Activated CD4-positive, alpha-beta memory T cell treated with anti-CD3 and anti-CD28 coated beads for 36 hours (primary cell): ENCODE measurements around the gene MYADML2. TPM values are rescaled to one million over a fixed set of nuclear protein-coding genes. Genes with fewer than 3 reads are reported as not detected.

Experiments
- CTCF ChIA-PET: fragments of 350-600 bp; sonication (Branson Sonifier 250); formaldehyde crosslinking; loops from one replicate; lab custom pipeline; 2021; ENCODE audit warnings: antibody characterized with exemption, inconsistent platforms; lab: Charles Lee
- POLR2A ChIA-PET: fragments of 350-600 bp; sonication (Branson Sonifier 250); formaldehyde crosslinking; loops from one replicate; lab custom pipeline; 2021; ENCODE audit warnings: antibody characterized with exemption; lab: Charles Lee
- DNase-seq: peaks from one replicate; pipeline ENCODE4 v3.0.0-alpha.2; 2020
- H3K27ac Mint-ChIP-seq: one replicate; pipeline ENCODE4 v1.8.0; 2021; ENCODE audit warnings: mixed read lengths
- H3K27me3 Mint-ChIP-seq: one replicate; pipeline ENCODE4 v1.8.0; 2021; ENCODE audit warnings: mixed read lengths
- H3K36me3 Mint-ChIP-seq: one replicate; pipeline ENCODE4 v1.8.0; 2021; ENCODE audit warnings: mixed read lengths
- H3K4me1 Mint-ChIP-seq: one replicate; pipeline ENCODE4 v1.8.0; 2021; ENCODE audit warnings: low read depth, mixed read lengths
- H3K4me3 Mint-ChIP-seq: one replicate; pipeline ENCODE4 v1.8.0; 2021; ENCODE audit warnings: mild to moderate bottlenecking, mixed read lengths
- H3K9me3 Mint-ChIP-seq: one replicate; pipeline ENCODE4 v1.8.0; 2021; ENCODE audit warnings: mixed read lengths
- intact Hi-C: fragments of 100-400 bp; cut with micrococcal nuclease; formaldehyde crosslinking; loops from one replicate; pipeline ENCODE4 v1.15.1; 2023
- total RNA-seq, 2 experiments: library from RNA; stranded (reverse); gene quantifications; one replicate each; pipeline ENCODE4 v1.2.3, GENCODE V29; 2021

The MYADML2 gene, protein sequence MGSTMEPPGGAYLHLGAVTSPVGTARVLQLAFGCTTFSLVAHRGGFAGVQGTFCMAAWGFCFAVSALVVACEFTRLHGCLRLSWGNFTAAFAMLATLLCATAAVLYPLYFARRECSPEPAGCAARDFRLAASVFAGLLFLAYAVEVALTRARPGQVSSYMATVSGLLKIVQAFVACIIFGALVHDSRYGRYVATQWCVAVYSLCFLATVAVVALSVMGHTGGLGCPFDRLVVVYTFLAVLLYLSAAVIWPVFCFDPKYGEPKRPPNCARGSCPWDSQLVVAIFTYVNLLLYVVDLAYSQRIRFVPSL
- total RNA-seq = not detected

DNA sequence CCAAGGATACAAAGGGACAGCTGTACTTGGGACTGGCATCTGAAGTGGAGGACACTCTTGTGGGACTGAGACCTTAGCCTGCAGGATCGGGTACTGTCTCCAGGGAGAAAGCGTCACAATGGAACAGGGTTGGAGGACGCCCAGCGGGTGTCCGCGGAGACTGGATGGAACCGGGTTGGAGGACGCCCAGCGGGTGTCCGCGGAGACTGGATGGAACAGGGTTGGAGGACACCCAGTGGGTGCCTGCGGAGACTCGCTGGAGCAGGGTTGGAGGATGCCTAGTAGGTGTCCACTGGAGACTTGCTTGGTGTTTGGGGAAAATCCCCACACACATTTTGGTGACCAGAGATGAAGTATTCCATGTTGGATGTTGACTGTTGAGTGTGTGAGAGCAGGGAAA lies at the start of gene MYADML2:
Gene MYADML2, minus strand, starts transcription at position 45 of the 400 bp plus-strand sequence. CDS start 5,492 bp downstream, outside the sequence.
- H3K4me1 Mint-ChIP-seq = no peaks in the 10 kb centered on the region
- no peaks in the 10 kb centered on the region for H3K27me3 Mint-ChIP-seq
- intact Hi-C loops = no loop called here
- CTCF ChIA-PET = interaction anchor here (1.2 kb wide), 1 partner anchor 73 kb away, joined by 4 read pairs; no protein-coding TSS in a partner anchor
- no peak within 1 kb of the TSS for H3K27ac Mint-ChIP-seq
- no peaks in the 10 kb centered on the region for H3K36me3 Mint-ChIP-seq
- POLR2A ChIA-PET = no interaction called here
- H3K4me3 Mint-ChIP-seq = no peak within 1 kb of the TSS
- no peak for DNase-seq
- no peaks in the 10 kb centered on the region for H3K9me3 Mint-ChIP-seq

DNA sequence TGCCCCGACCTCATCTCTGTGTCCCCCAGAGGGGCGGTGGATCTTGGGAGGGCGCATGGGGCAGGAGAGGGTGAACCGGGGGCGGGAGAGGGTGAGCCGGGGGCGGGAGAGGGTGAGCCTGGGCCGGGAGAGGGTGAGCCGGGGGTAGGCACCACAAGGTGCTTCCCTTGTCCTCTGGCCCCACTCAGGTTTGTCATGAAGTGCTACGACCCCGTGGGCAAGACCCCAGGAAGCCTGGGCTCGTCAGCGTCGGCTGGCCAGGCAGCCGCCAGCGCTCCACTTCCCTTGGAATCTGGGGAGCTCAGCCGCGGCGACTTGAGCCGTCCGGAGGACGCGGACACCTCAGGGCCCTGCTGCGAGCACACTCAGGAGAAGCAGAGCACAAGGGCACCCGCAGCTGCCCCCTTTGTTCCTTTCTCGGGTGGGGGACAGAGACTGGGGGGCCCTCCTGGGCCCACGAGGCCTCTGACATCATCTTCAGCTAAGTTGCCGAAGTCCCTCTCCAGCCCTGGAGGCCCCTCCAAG lies 49.3 kb upstream of the MYADML2 start:
- H3K27ac Mint-ChIP-seq = no peak overlapping the region
- no peak overlapping the region for H3K4me3 Mint-ChIP-seq
- no peaks in the 10 kb centered on the region for H3K36me3 Mint-ChIP-seq
- H3K27me3 Mint-ChIP-seq = no peaks in the 10 kb centered on the region
- H3K9me3 Mint-ChIP-seq = no peaks in the 10 kb centered on the region
- H3K4me1 Mint-ChIP-seq = no peaks in the 10 kb centered on the region
- DNase-seq = no peak
- ChIA-PET POLR2A (no interaction called here), CTCF (no interaction called here)
- intact Hi-C loops = no loop called here

DNA sequence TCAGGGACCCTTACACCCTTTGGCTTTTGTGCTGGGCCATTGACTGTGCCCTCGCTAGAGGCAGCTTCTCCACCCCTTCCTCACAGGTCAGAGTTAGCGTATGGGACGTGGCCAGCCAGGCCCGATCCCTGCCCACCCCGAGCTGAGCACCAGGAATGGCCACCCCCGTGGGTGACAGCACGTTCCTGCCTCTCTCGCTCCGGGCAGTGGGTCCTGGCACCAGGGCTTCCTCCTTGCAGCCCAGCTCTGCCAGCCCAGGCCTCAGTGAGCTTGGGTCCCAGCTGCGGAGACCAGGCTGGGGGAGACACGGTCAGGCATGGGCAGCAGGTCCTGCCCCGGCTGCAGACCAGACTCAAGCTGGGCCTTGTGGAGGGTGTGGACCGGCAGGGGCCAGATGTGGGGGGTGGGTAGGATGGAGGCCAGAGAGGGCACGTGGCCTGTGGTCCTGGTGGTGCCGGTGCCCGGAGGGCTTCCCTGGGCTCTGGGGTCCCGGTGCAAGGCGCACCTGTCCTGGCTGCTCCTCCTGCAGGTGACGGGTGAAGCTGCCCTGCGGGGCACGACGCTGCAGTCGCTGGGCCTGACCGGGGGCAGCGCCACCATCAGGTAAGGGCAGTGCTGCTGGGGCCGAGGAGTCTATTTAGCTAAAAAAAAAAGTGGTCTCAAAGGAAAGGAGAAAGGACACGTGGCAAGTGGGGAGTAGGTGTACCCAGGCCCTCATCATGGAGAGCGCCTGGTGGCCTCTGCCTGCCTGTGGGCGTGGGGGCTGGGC lies 48.6 kb upstream of the MYADML2 start:
- Mint-ChIP-seq H3K36me3 (no peaks in the 10 kb centered on the region), H3K9me3 (no peaks in the 10 kb centered on the region), H3K4me1 (no peaks in the 10 kb centered on the region), H3K27ac (no peak overlapping the region), H3K27me3 (no peaks in the 10 kb centered on the region), H3K4me3 (no peak overlapping the region)
- DNase-seq = no peak
- intact Hi-C loops = no loop called here
- ChIA-PET POLR2A (no interaction called here), CTCF (no interaction called here)

DNA sequence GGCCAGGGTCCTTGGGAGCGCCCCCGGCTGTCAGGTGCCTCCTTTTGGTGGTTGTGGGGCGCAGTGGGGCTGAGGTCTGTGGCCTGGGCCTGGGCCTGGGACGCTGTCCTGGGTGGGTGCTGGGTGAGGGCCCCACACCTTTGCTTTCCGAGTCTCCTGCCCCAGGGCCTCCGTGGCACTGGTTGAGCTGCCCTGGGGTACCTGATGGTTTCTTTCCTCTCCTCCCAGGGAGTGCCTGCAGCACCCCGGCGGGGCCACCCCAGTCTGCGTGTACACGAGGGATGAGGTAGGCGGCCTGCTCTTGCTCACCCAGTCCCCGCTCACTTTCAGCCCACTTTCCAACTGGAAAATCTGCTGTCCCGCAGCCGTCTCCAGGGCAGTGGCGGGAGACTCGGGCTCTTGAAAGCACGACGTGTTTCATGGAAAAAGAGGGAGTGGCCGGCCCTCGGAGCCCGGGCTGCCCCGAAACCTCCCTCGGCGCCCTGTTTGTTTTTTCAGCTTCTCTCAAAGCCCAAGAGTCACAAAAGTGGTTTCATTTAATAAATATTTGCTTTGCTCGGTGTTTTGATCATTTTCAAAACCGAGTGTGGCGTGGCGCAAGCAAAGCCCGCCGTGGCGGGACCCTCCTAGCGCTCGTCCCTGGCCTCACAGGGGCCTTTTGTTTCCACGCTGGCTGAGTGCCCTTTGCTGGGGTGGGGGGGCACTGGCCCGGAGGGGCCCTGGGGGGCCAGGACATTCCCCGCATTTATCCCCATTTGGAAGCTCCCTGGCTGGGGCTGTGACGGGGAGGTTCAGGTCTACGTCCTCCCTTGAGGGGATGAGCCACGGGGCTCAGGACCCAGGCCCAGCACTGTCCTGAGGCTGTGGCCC lies 47.8 kb upstream of the MYADML2 start:
- Mint-ChIP-seq H3K36me3 (peaks cover 1% of the 10 kb centered on the region), H3K4me1 (no peaks in the 10 kb centered on the region), H3K4me3 (no peak overlapping the region), H3K27me3 (no peaks in the 10 kb centered on the region), H3K9me3 (no peaks in the 10 kb centered on the region), H3K27ac (no peak overlapping the region)
- DNase-seq = no peak
- ChIA-PET POLR2A (no interaction called here), CTCF (no interaction called here)
- intact Hi-C loops = no loop called here

DNA sequence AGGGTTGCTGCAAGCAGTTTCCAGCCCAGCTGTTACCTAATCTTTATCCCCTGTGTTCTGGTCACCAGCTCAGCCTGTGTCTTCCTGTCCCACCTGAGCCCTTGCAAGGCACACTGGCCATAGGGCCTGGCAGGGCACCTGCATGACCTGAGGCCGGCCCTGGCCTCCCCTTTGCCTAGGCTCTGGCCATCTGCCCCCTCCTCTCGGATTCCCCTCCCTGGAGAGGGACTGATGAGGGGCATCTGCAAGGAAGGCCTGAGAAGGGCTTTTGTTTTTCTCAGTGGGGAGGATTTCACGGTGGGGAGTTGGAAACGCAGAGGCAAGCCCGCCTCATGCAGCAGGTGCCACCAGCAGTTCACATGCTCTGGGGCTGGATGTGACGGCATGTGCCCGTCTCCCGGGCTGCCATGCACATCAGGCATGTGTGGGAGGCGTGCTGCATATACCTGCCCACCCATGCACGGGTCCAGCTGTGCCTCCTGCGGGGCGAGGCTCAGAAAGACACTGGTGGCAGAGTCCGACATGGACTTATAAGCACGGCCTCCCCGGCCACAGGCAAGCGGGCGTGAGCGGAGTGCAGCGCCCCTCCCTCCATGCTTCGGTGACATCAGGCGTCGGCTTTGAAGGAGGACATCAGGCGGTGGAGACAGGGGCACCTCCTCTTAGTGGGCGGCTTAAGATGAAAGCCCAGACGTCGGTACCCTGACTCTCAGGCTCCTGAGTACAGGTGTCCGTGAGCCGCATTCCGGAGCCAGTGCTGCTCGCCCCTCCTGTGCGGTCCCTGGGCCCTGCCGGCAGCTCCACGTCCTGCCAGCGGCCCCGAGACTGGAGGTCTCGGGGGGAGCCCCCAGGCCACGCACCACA lies 46.9 kb upstream of the MYADML2 start:
- H3K4me3 Mint-ChIP-seq = no peak overlapping the region
- no peak for DNase-seq
- H3K36me3 Mint-ChIP-seq = peaks cover 1% of the 10 kb centered on the region
- H3K27me3 Mint-ChIP-seq = no peaks in the 10 kb centered on the region
- no peaks in the 10 kb centered on the region for H3K9me3 Mint-ChIP-seq
- intact Hi-C loops = no loop called here
- ChIA-PET POLR2A (no interaction called here), CTCF (no interaction called here)
- H3K27ac Mint-ChIP-seq = no peak overlapping the region
- H3K4me1 Mint-ChIP-seq = no peaks in the 10 kb centered on the region

DNA sequence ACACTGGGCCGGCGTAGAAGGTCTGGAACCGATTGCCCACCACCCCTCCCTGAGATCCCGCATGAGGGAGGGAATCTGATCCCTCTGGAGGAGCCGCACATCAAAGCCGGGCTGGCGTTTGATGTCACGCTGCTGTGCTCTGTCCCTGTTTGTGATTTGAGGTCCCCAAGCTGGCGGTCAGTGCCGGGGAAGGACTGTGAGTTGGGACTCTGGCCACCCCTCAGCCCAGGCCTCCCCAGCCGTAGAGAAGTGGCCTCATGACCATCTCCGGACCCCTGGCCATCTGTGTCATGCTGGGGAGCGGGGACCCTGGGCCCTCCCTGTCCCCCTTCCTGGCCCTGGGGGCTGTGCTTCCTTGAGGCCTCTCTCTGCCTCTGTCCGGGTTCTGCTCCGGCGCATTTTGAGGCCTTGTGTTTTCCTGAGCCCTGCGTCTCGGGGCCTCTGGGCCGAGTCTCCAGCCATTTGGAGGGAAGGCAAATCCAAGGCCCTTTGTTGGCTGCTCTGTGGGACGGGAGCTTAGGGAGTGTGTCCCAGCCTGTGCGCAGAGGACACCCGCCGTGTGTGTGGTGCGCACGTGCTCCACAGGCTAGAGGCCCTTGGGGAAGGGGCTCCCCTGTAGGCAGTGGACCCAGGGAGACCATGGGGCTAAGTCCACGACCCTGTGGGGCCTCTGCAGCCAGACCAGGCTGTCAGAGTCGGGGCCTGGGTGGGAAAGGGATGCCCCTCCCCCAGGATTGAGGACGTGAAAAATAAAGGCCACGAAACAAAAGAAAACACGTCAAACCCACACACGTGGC lies 45.5 kb upstream of the MYADML2 start:
- Mint-ChIP-seq H3K27ac (no peak overlapping the region), H3K9me3 (no peaks in the 10 kb centered on the region), H3K4me3 (no peak overlapping the region), H3K4me1 (no peaks in the 10 kb centered on the region), H3K36me3 (peaks cover 1% of the 10 kb centered on the region), H3K27me3 (no peaks in the 10 kb centered on the region)
- ChIA-PET POLR2A (no interaction called here), CTCF (no interaction called here)
- no peak for DNase-seq
- intact Hi-C loops = no loop called here

DNA sequence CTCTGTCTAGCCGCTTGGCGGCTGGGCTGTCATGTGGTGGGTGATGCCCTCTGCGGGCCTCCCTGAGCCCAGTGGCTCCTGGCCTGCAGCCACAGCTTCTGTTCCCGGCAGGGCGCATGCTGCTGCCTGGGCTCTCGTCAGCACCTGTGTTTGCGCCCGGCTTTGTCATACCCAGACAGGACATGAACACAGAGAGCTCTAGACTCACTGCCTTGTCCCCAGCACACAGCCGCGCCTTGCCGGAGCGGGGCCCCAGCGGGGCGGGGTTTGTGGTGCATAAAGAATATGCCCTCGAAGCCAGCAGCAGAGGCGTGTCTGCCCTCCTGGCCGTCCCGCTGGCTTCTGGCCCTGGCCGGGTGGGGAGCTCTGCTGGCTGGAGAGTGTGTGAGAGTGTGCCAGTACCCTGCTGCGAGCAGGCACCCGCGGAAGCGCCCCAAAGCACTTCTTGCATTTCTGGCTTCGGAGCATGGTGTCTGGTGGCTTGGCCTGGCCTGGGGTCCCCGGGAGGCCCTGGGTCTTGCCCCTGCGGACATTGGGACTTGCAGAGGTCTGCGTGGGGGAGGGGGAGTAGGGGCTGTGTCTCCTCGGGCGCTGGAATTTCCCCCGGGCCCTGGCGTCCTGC lies 44.8 kb upstream of the MYADML2 start:
- POLR2A ChIA-PET = no interaction called here
- no peaks in the 10 kb centered on the region for H3K4me1 Mint-ChIP-seq

DNA sequence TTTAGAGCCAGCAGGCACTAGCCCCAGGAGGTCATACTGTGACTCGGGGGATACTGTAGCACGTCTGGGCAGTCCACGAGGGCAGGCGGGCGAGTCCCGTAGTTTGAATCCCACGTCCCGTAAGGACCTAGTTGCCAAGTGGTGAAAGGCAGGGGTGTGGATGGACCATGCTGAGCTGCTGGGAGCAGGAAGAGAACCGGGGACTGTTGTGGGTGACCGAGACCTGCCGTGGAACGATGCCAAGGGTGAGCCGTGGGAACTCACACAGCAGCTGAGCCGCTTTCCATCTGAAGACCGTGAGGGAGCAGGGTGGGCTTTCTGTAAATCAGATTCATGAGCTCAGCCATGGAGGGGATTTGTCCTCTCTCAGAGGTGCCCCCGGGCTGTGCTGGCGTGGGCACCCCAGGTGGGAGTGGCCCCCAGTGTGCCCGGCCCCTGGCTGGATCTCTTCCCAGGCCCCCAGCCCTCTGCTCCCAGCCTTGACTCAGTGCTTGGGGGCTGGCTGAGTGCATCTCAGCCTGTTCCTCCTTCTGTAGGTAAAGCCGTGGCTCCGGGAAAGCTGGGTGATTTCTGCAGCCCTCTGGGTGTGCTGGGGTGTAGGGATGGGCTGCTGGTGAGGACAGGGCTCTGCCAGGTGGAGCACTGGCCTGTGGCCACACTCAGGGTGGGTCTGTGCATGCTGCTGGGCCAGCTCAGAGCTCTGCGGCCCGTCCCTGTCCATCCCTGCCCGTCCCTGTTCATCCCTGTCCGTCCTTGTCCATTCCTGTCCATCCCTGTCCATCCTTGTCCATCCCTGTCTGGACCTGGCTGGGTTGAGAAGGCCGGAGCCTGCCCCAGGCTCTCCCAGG lies 44.0 kb upstream of the MYADML2 start:
- no peak overlapping the region for H3K4me3 Mint-ChIP-seq
- H3K27ac Mint-ChIP-seq = no peak overlapping the region
- no peaks in the 10 kb centered on the region for H3K27me3 Mint-ChIP-seq
- no peak for DNase-seq
- H3K36me3 Mint-ChIP-seq = peaks cover 6% of the 10 kb centered on the region
- intact Hi-C loops = no loop called here
- no peaks in the 10 kb centered on the region for H3K4me1 Mint-ChIP-seq
- ChIA-PET CTCF (interaction anchor here (0.6 to 1.8 kb wide), 2 partner anchors 13 to 32 kb away, joined by 3 to 6 read pairs; no protein-coding TSS in a partner anchor), POLR2A (interaction anchor here (0.6 kb wide), 1 partner anchor 15 kb away, joined by 3 read pairs; no protein-coding TSS in a partner anchor)
- H3K9me3 Mint-ChIP-seq = no peaks in the 10 kb centered on the region

More for the DNA sequence above, 44.8 kb upstream of the MYADML2 start:
- no peak overlapping the region for H3K27ac Mint-ChIP-seq
- intact Hi-C loops = no loop called here
- CTCF ChIA-PET = interaction anchor here (1.8 kb wide), 1 partner anchor 32 kb away, joined by 6 read pairs; no protein-coding TSS in a partner anchor
- DNase-seq = no peak
- H3K9me3 Mint-ChIP-seq = no peaks in the 10 kb centered on the region
- H3K4me3 Mint-ChIP-seq = no peak overlapping the region
- H3K27me3 Mint-ChIP-seq = no peaks in the 10 kb centered on the region
- H3K36me3 Mint-ChIP-seq = peaks cover 2% of the 10 kb centered on the region

DNA sequence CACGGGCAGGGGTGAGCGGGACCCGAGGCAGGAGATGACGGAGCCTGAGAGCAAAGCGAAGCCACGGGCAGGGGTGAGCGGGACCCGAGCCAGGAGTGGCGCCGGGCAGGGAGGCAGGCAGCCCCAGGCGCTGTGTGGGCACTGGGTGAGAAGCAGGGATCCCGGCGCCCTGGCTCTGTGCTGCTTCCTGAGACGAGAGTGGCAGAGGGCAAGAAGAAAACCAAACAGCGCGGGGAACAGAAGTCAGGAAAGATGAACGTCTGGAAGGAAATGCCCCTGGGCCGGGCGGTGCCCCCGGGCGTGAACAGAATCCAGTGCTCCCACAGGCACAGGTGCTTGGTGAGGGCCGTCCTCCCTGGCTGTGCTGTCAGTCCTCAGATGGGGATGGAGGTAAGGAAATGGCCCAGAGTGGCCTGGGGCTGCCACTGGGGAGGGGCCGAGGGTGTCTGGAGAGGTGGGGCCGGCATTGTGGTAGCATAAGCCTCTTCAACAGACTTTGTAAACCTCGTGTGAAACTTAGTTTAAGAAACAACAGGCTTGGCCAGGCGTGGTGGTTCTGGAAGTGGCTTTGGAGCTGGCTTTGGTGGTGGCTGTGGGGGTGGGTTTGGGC lies 40.2 kb upstream of the MYADML2 start:
- peaks cover 14% of the 10 kb centered on the region for H3K36me3 Mint-ChIP-seq
- ChIA-PET CTCF (no interaction called here), POLR2A (no interaction called here)
- no peak overlapping the region for H3K4me3 Mint-ChIP-seq
- intact Hi-C loops = no loop called here
- H3K9me3 Mint-ChIP-seq = no peaks in the 10 kb centered on the region
- no peak overlapping the region for H3K27ac Mint-ChIP-seq
- H3K4me1 Mint-ChIP-seq = peaks cover 3% of the 10 kb centered on the region
- no peak for DNase-seq
- no peaks in the 10 kb centered on the region for H3K27me3 Mint-ChIP-seq
